Skeletal muscle satellite cell (primary cell): Measurements from ENCODE around the gene DDX46.
"Not testable (repeated sequence)": the region's sequence is repeated elsewhere in the genome, so short reads cannot be mapped to it uniquely, and the experiment has no call there.

Source experiments
- H3K27me3 ChIP-seq: 2 replicates; pipeline ENCODE4 v1.7.0; 2013; ENCODE audit warnings: low read length; ENCODE audit not compliant: control insufficient read depth, insufficient read depth
- H3K36me3 ChIP-seq: 2 replicates; pipeline ENCODE4 v1.7.0; 2013; ENCODE audit warnings: mild to moderate bottlenecking, control low read depth, low read length; ENCODE audit not compliant: insufficient read depth
- H3K4me1 ChIP-seq: 2 replicates; pipeline ENCODE4 v1.7.0; 2013; ENCODE audit warnings: low read length; ENCODE audit not compliant: control insufficient read depth, insufficient read depth
- H3K4me2 ChIP-seq: 2 replicates; pipeline ENCODE4 v1.7.0; 2013; ENCODE audit warnings: mild to moderate bottlenecking, low read length
- H3K4me3 ChIP-seq: 2 replicates; pipeline ENCODE4 v1.7.0; 2013; ENCODE audit warnings: low read length
- H3K9ac ChIP-seq: 2 replicates; pipeline ENCODE4 v1.7.0; 2013; ENCODE audit warnings: mild to moderate bottlenecking, low read depth, low read length, moderate library complexity
- H3K9me3 ChIP-seq: replicated peaks from 2 replicates; pipeline ENCODE4 v1.7.0; 2013; ENCODE audit warnings: mild to moderate bottlenecking, control low read depth, low read length

DDX46 gene

DNA sequence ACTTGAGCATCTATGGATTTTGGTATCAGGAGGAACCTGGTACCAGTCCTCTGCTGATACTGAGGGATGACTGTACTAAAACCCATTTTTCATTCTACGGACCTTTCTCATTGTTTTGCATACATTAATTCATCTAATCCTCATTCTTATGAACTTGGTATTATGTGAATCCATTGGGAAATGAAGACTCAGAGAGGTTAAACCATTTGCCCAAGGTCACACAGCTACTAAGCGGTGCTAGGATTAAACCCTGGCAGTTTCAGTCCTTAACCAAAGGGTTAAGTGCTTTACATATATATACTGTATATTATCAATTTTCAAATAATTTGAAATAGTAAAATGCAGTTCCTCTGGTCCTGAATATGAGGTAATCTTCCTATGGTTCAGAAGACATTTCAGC lies 16.4 kb upstream of the DDX46 start:
- Histone ChIP-seq H3K4me2 (no peak overlapping the region), H3K4me3 (no peak overlapping the region), H3K9ac (no peak overlapping the region), H3K9me3 (no peaks in the 10 kb centered on the region), H3K36me3 (peaks cover 14% of the 10 kb centered on the region), H3K27me3 (no peaks in the 10 kb centered on the region), H3K4me1 (peaks cover 13% of the 10 kb centered on the region)

DNA sequence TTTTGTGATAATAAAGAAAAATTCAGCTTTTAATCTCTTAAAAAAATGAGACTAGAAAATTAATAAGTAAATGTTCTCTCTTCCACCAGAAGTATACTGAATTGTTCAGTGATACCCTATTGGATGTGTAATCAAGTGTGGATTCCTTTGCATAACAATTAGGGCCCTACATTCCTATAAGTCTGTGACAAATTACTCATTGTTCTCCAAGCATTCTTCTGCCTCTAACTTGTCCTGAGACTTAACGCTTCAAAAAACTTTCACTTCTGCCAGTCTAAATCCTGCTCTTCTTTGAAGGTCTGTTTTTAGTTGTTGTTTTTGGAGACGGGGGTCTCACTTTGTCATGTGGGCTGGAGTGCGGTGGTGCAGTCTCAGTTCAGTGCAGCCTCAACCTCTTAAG lies 9.2 kb upstream of the DDX46 start:
- H3K4me3 ChIP-seq = no peak overlapping the region
- H3K9ac ChIP-seq = no peak overlapping the region
- no peaks in the 10 kb centered on the region for H3K27me3 ChIP-seq
- peaks cover 9% of the 10 kb centered on the region for H3K36me3 ChIP-seq
- H3K9me3 ChIP-seq = no peaks in the 10 kb centered on the region
- no peaks in the 10 kb centered on the region for H3K4me1 ChIP-seq
- H3K4me2 ChIP-seq = no peak overlapping the region

DNA sequence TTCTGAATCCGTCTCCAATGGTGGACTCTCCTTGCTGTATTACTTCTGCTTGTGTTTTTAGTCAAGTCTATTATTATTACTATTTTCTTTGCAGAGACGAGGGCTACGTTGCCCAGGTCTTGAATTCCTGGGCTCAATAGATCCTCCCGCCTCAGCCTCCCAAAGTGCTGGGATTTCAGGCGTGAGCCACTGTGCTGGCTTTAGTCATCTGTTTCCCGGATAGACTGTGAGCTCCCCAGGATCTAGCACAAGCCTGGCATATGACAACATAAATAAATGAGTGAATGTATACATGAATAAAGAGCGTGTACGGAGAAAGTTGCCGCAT lies 439 bp upstream of the DDX46 start:
- H3K4me3 ChIP-seq = peak overlapping the region; percentile 89
- H3K4me1 ChIP-seq = peaks cover 10% of the 10 kb centered on the region
- H3K27me3 ChIP-seq = no peaks in the 10 kb centered on the region
- H3K36me3 ChIP-seq = no peaks in the 10 kb centered on the region
- peak overlapping the region; percentile 88 for H3K4me2 ChIP-seq
- no peaks in the 10 kb centered on the region for H3K9me3 ChIP-seq
- H3K9ac ChIP-seq = peak overlapping the region; percentile 89

DNA sequence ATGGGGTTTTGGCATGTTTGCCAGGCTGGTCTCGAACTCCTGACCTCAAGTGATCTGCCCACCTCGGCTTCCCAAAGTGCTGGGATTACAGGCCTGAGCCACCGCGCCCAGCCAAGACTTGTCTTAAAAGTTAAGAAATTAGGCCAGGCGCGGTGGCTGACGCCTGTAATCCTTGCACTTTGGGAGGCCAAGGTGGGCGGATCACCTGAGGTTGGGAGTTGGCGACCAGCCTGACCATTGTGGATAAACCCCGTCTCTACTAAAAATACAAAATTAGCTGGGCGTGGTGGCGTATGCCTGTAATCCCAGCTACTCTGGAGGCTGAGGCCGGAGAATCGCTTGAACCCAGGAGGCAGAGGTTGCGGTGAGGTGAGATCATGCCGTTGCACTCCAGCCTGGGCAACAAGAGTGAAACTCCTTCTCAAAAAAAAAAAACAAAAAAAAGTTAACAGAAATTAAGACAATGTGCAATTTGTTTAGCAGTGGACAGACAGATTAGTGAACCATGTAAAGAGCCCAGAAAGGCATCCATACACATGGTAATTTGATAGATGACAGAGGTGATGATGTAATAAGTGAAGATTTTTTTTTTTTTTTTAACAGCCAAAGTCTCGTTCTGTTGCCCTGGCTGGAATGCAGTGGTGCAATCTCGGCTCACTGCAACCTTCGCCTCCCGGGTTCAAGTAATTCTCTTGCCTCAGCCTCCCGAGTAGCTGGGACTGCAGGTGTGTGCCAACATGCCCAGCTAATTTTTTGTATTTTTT lies 9.1 kb downstream of the DDX46 start:
- H3K27me3 ChIP-seq, H3K4me2 ChIP-seq, H3K9me3 ChIP-seq, H3K4me1 ChIP-seq, H3K9ac ChIP-seq, H3K4me3 ChIP-seq: not testable (repeated sequence)
- H3K36me3 ChIP-seq = peaks cover 39% of the 10 kb centered on the region

GRCh38 chr5:134769206-134769605 lies 10.6 kb downstream of the DDX46 start:
- Histone ChIP-seq H3K36me3 (peaks cover 52% of the 10 kb centered on the region), H3K9ac (no peak overlapping the region), H3K27me3 (no peaks in the 10 kb centered on the region), H3K4me3 (no peak overlapping the region), H3K9me3 (no peaks in the 10 kb centered on the region), H3K4me1 (no peaks in the 10 kb centered on the region), H3K4me2 (no peak overlapping the region)

DNA sequence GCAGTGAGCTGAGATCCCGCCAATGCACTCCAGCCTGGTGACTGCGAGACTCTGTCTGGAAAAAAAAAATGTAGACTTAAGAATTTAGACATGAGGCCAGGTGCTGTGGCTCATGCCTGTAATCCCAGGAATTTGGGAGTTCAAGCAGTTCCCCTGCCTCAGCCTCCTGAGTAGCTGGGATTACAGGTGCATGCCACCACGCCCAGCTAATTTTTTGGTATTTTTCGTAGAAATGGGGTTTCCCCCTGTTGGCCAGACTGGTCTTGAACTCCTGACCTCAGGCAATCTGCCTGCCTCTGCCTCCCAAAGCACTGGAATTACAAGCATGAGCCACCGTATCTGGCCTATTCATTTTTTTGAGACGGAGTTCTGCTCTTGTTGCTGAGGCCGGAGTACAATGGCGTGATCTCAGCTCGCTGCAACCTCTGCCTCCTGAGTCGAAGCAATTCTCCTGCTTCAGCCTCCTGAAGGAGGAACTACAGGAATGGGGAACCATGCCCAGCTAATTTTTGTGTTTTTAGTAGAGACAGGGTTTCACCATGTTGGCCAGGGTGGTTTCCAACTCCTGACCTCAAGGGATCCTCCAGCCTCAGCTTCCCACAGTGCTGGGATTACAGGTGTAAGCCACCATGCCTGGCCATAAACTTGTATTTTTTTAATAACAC lies 14.0 kb downstream of the DDX46 start:
- H3K36me3 ChIP-seq = peaks cover 52% of the 10 kb centered on the region

DNA sequence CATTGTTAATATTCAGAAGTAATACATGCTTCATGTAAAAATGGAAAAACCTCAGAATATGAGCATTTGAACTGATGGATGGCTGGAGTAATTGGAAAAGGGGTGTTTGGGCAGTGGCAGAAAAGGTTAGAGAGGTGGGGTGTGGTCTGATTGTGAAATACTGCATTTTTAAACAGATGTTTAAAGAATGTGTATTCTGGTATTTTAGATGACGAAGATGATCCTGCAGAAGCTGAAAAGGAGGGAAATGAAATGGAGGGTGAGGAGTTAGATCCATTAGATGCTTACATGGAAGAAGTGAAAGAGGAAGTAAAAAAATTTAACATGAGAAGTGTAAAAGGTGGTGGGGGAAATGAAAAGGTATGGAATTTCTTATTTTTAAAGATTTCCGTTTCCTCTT lies 18.8 kb downstream of the DDX46 start:
- H3K36me3 ChIP-seq = peaks cover 60% of the 10 kb centered on the region
- H3K27me3 ChIP-seq = no peaks in the 10 kb centered on the region
- H3K4me2 ChIP-seq = no peak overlapping the region
- H3K9me3 ChIP-seq = no peaks in the 10 kb centered on the region
- H3K4me1 ChIP-seq = no peaks in the 10 kb centered on the region
- H3K9ac ChIP-seq = no peak overlapping the region
- no peak overlapping the region for H3K4me3 ChIP-seq

More for the DNA sequence above, 14.0 kb downstream of the DDX46 start:
- H3K4me1 ChIP-seq = no peaks in the 10 kb centered on the region
- no peaks in the 10 kb centered on the region for H3K9me3 ChIP-seq
- H3K27me3 ChIP-seq = no peaks in the 10 kb centered on the region
- no peak overlapping the region for H3K4me3 ChIP-seq
- H3K4me2 ChIP-seq = no peak overlapping the region
- H3K9ac ChIP-seq = no peak overlapping the region

DNA sequence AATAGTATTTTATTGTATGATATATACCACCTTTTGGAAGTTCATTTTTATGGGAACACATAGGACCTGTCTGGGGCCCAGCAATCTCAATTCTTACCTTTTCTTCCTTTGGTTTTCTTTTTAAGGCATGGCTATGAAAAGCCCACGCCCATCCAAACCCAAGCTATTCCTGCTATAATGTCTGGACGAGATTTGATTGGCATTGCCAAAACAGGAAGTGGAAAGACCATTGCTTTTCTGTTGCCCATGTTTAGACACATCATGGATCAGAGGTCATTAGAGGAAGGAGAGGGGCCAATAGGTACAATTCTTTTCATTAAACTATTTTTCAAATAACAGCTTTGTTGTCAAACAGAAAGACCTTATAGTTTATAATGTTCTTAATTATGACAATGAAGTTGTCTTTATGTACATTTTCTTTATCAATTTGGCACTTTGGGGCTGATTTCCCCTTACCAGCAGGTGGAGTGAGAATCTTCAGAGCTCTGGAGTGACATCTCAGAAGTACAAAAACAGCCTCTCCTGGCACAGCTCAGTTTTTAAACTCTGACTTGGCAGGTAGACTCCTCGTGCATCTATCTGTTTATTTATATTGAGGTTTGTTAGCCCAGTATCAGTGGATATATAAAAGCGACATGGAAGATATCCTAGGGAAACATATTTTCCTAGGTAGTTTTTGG lies 25.8 kb downstream of the DDX46 start:
- Histone ChIP-seq H3K27me3 (no peaks in the 10 kb centered on the region), H3K9me3 (no peaks in the 10 kb centered on the region), H3K4me2 (no peak overlapping the region), H3K4me1 (no peaks in the 10 kb centered on the region), H3K36me3 (peaks cover 65% of the 10 kb centered on the region), H3K4me3 (no peak overlapping the region), H3K9ac (no peak overlapping the region)

DNA sequence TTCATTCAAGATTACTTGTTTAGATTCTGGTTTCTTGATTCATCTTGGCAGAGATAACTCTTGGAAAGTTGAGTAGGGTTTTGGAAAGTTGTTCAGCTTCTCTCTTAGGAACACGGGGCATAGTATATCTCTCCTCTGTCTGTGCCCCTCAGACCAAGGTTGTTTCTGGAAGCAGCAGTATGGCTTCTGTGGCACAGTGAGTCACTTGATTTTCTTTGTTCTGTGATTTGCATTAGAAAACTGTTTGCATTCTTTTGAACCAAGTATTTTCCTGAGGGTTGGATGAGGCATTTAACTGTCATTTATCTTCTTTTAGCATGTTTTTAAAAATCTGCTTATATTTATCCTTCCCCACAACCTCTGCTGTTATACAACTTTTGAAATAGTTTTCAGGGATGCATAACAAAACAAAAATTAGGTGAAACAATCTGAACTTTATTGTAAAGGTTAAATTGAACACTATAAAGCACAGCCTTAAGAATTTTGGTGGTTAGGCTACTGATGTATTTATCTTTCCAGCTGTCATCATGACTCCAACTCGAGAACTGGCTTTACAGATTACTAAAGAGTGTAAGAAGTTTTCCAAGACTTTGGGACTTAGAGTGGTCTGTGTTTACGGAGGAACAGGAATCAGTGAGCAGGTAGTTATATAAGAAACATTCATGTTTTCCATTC lies 26.5 kb downstream of the DDX46 start:
- H3K36me3 ChIP-seq = peaks cover 70% of the 10 kb centered on the region
- no peaks in the 10 kb centered on the region for H3K4me1 ChIP-seq

GRCh38 chr5:134787692-134788091 lies 29.1 kb downstream of the DDX46 start:
- Histone ChIP-seq H3K36me3 (peaks cover 74% of the 10 kb centered on the region), H3K9ac (no peak overlapping the region)

More for the DNA sequence above, 26.5 kb downstream of the DDX46 start:
- Histone ChIP-seq H3K9me3 (no peaks in the 10 kb centered on the region), H3K9ac (no peak overlapping the region), H3K27me3 (no peaks in the 10 kb centered on the region), H3K4me2 (no peak overlapping the region), H3K4me3 (no peak overlapping the region)

GRCh38 chr5:134791580-134791979 lies 33.0 kb downstream of the DDX46 start:
- no peak overlapping the region for H3K4me3 ChIP-seq
- peaks cover 72% of the 10 kb centered on the region for H3K36me3 ChIP-seq
- no peak overlapping the region for H3K4me2 ChIP-seq
- H3K9ac ChIP-seq = no peak overlapping the region
- no peaks in the 10 kb centered on the region for H3K4me1 ChIP-seq
- no peaks in the 10 kb centered on the region for H3K9me3 ChIP-seq
- no peaks in the 10 kb centered on the region for H3K27me3 ChIP-seq

More at GRCh38 chr5:134787692-134788091, 29.1 kb downstream of the DDX46 start:
- Histone ChIP-seq H3K27me3 (no peaks in the 10 kb centered on the region), H3K4me2 (no peak overlapping the region), H3K9me3 (no peaks in the 10 kb centered on the region), H3K4me1 (no peaks in the 10 kb centered on the region), H3K4me3 (no peak overlapping the region)
